ENCODE results near the gene GLI3. TPM values are rescaled to one million over a fixed set of nuclear protein-coding genes. Genes with fewer than 3 reads are reported as not detected.

GLI3 gene
- total RNA-seq, 1 experiment from 2014 or later, result 45.0 TPM

- no peak overlapping the region for H3K18ac ChIP-seq (ENCODE audit: insufficient read length, low read depth, low read length)
- no peak overlapping the region for H3T11ph ChIP-seq (ENCODE audit: low read length)
- no peak overlapping the region for H3K56ac ChIP-seq (ENCODE audit: insufficient read length, low read depth, low read length)
- H3K23me2 ChIP-seq (ENCODE audit: insufficient read length, low read depth, low read length, poor library complexity, severe bottlenecking), result no peaks in the 10 kb centered on the region
- H2BK12ac ChIP-seq (ENCODE audit: insufficient read length, low read depth, low read length), result no peak overlapping the region
- H4K20me1 ChIP-seq (ENCODE audit: control insufficient read depth, insufficient read depth, insufficient read length), result no peaks in the 10 kb centered on the region
- H3K27ac ChIP-seq (ENCODE audit: insufficient read length, low read depth, low read length), result no peak overlapping the region
- H3K27me3 Mint-ChIP-seq (ENCODE audit: low read depth), result no peaks in the 10 kb centered on the region
- H3K27me3 ChIP-seq (ENCODE audit: insufficient read depth, low read length), result no peaks in the 10 kb centered on the region
- peaks cover 2 to 4% of the 10 kb centered on the region in 2 experiments; a peak in 2 of 5 replicates for H3K9me3 Mint-ChIP-seq
- H3K4me1 ChIP-seq (ENCODE audit: insufficient read depth, low read length), result no peaks in the 10 kb centered on the region
- peaks cover 2 to 15% (median 3%) of the 10 kb centered on the region in 3 experiments; a peak in 5 of 7 replicates for H3K36me3 Mint-ChIP-seq (ENCODE audit: insufficient read depth in 1 of 3, low read depth in 3 of 3)
- H3K4ac ChIP-seq (ENCODE audit: low read depth, low read length), result no peak overlapping the region
- H3K27ac Mint-ChIP-seq, result peak overlapping the region in 1 of 3 experiments; percentile 22; a peak in 2 of 7 replicates
- 0 out of 2 replicates have a peak, but pooled peaks cover 1% of the 10 kb centered on the region for H3K79me2 ChIP-seq (ENCODE audit: insufficient read depth, low read length)
- no peak overlapping the region for H2BK15ac ChIP-seq (ENCODE audit: low read depth, low read length)
- H3K23ac ChIP-seq (ENCODE audit: insufficient read length, low read depth, low read length), result no peak overlapping the region
- H3K14ac ChIP-seq (ENCODE audit: insufficient read depth, low read length), result no peak overlapping the region
- peaks cover 4 to 5% of the 10 kb centered on the region in 2 experiments; a peak in 3 of 4 replicates for H3K4me1 Mint-ChIP-seq
- no peaks in the 10 kb centered on the region for H3K79me1 ChIP-seq (ENCODE audit: insufficient read depth, low read depth, low read length, poor library complexity, severe bottlenecking)
- no peak for DNase-seq
- H4K8ac ChIP-seq (replicated peaks; ENCODE audit: insufficient read length, low read depth, low read length), result no peak overlapping the region
- no peak overlapping the region for H2BK120ac ChIP-seq (ENCODE audit: low read depth, low read length, poor library complexity, severe bottlenecking)
- H2BK5ac ChIP-seq (ENCODE audit: insufficient read length, low read length), result no peak overlapping the region
- H4K5ac ChIP-seq (ENCODE audit: insufficient read length, low read depth, low read length), result no peak overlapping the region
- TF ChIP-seq CTCF (conservative IDR thresholded peaks at IDR 0.05), result no peak
- no peak overlapping the region for H2BK20ac ChIP-seq (ENCODE audit: low read depth, low read length, poor library complexity, severe bottlenecking)
- H2AFZ ChIP-seq (ENCODE audit: low read length), result no peak overlapping the region
- H4K91ac ChIP-seq (ENCODE audit: insufficient read length, low read depth, low read length), result no peak overlapping the region
- H2AK5ac ChIP-seq (ENCODE audit: insufficient read length, low read length), result no peak overlapping the region
- H3K9me3 ChIP-seq (ENCODE audit: control insufficient read depth, low read depth, low read length), result no peaks in the 10 kb centered on the region
- no peak overlapping the region for H3K4me2 ChIP-seq (ENCODE audit: insufficient read depth, insufficient read length, low read length)
- no peak overlapping the region for H3K4me3 Mint-ChIP-seq
- H3K9ac ChIP-seq (ENCODE audit: extremely low read depth, insufficient read length, low read length), result no peak overlapping the region
Measured at GRCh38 chr7:42127232-42127622, 109.8 kb downstream of the GLI3 start.
